ENCODE measurements around the gene DLEC1.

- TF ChIP-seq CTCF (IDR thresholded peaks at IDR 0.05), result no peak
- TF ChIP-seq POLR2A (IDR thresholded peaks at IDR 0.05), result no peak
These were observed 12.2 kb upstream of the DLEC1 start for GRCh38 chr3:38026856-38027255.
